Stimulated activated CD8-positive, alpha-beta memory T cell treated with anti-CD3 and anti-CD28 coated beads, Interleukin-12 subunit alpha, Interleukin-12 subunit beta, amount 100 ng/mL, for 4 hours (primary cell): Measurements from ENCODE around the gene ATRNL1.

ENCODE experiments used
- DNase-seq: peaks from one replicate; pipeline ENCODE4 v3.0.0-alpha.2; 2020; ENCODE audit warnings: low read depth

Gene ATRNL1, protein sequence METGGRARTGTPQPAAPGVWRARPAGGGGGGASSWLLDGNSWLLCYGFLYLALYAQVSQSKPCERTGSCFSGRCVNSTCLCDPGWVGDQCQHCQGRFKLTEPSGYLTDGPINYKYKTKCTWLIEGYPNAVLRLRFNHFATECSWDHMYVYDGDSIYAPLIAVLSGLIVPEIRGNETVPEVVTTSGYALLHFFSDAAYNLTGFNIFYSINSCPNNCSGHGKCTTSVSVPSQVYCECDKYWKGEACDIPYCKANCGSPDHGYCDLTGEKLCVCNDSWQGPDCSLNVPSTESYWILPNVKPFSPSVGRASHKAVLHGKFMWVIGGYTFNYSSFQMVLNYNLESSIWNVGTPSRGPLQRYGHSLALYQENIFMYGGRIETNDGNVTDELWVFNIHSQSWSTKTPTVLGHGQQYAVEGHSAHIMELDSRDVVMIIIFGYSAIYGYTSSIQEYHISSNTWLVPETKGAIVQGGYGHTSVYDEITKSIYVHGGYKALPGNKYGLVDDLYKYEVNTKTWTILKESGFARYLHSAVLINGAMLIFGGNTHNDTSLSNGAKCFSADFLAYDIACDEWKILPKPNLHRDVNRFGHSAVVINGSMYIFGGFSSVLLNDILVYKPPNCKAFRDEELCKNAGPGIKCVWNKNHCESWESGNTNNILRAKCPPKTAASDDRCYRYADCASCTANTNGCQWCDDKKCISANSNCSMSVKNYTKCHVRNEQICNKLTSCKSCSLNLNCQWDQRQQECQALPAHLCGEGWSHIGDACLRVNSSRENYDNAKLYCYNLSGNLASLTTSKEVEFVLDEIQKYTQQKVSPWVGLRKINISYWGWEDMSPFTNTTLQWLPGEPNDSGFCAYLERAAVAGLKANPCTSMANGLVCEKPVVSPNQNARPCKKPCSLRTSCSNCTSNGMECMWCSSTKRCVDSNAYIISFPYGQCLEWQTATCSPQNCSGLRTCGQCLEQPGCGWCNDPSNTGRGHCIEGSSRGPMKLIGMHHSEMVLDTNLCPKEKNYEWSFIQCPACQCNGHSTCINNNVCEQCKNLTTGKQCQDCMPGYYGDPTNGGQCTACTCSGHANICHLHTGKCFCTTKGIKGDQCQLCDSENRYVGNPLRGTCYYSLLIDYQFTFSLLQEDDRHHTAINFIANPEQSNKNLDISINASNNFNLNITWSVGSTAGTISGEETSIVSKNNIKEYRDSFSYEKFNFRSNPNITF (N-terminal part only)

GRCh38 chr10:115093286-115093775 is at the start of gene ATRNL1:
ATRNL1 (plus strand) TSS chr10:115093365; CDS start chr10:115093751, 386 bp downstream.
- no peak for DNase-seq

GRCh38 chr10:115043719-115044118 is 49.4 kb upstream of the ATRNL1 start:
- DNase-seq = no peak

DNA sequence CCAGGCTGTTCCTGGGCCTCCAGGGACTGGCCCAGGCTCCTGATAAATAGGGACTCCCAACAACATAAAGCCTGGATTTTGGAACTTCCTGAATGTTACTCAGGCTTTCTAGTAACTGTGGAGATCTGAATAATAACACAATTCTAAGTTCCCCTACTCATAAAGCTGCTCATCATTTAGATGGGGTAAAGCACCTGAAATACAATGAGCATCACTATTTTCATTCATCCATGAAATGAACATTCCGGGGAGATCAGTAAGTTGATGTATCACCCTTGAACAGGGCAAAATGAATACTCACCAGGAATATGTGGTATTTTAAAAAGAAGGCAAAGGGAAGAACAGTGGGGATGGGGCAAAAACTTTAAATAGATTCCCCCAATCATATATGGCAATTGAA is 48.3 kb upstream of the ATRNL1 start:
- no peak for DNase-seq

DNA sequence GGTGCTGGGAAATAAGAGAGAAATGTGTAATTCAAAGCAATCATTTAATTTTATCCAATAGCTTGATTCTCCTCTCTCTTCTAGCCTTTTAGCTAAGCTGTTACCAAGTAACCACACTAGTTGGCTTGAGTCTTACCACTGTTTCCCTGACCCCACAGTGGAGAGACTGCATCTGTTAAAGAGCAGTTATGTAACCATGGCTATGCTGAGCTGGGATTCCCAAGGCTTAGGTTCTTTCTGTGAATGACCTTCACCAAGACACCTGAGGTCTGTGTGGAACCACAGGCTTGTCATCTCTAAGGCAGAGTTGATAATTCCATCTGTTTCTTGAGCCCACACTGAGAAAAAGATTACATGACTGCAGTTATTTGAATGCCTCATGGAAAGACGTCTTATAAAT is 47.7 kb upstream of the ATRNL1 start:
- no peak for DNase-seq

- no peak for DNase-seq
Observed at GRCh38 chr10:115046686-115047236, 46.4 kb upstream of the ATRNL1 start.

GRCh38 chr10:115047705-115048104 is 45.5 kb upstream of the ATRNL1 start:
- no peak for DNase-seq

DNA sequence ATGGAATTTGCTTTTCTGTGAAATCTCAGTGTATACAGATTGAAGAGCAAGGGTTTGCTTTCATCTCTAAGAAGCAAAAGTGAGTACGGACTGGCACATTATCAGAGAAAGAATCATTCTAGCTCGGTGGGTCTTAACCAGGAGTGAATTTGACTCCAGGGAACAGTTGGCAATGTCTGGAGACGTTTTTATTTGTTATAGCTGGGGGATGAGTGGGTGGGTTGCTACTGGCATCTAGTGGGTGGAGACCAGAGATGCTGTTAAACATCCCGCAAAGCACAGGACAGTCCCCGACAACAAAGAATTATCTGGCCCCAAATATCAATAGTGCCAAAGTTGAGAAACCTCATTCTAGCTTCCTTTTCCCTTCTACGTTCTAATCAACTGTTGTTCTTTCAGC is 43.8 kb upstream of the ATRNL1 start:
- DNase-seq = no peak

DNA sequence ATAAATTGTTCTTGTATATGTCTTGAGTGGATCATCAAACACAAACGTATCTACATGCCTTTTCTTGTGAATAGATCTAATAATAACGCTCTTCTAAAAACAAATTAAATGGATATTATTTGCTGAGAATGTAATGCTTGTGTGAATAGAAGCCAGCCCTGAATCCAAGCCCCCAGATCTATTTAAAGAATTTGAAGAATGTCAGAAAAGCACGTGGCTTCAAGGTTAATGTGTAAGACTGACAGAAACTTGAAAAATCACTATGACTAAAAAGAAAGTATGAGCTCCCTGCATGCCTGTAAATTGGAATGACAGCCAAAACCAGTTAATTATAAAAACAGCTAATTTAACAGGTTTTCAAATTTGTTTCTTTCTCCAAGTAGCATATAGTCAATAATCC is 43.2 kb upstream of the ATRNL1 start:
- DNase-seq = no peak

- DNase-seq = no peak
Observed at GRCh38 chr10:115050375-115051010, 42.7 kb upstream of the ATRNL1 start.

DNA sequence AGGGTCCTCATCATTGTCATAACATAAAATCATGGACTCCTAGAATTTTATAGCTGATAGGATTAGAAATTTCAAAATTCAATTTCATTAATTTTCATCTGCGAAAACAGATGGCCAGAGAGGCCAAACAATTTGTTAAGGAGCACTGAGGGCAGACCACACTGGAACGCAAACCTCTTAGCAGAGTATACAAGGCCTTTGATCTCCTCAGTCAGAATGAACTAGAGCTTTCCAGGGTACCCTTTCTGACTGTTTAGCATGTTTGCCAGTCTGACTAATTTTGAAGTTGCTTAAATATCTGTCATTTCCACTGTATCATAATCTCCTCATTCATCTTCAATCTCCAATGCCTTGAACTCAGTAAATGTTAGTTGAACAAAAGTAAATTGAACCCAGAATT is 41.9 kb upstream of the ATRNL1 start:
- no peak for DNase-seq

GRCh38 chr10:115052226-115052625 is 40.9 kb upstream of the ATRNL1 start:
- DNase-seq = no peak

DNA sequence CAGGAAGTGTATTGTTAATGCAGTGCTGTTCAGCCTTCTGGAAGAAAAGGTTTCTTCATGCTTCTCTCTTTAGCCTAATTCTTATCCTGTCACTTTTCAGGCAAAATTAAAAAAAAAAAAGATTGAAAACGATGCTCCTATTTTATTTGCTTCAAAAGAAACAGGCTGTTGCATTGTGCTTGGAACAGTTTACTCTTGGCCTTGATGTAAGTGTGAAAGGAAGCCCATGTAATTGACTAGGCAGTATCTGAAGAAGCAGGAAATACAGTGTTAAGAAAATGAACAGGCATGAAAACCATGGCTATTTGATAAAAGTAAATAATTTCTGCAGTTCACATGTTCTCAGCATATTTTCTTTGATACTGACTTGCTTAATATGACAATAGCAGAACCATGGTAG is 40.4 kb upstream of the ATRNL1 start:
- no peak for DNase-seq

- DNase-seq = no peak
Observed at GRCh38 chr10:115056186-115056585, 37.0 kb upstream of the ATRNL1 start.

DNA sequence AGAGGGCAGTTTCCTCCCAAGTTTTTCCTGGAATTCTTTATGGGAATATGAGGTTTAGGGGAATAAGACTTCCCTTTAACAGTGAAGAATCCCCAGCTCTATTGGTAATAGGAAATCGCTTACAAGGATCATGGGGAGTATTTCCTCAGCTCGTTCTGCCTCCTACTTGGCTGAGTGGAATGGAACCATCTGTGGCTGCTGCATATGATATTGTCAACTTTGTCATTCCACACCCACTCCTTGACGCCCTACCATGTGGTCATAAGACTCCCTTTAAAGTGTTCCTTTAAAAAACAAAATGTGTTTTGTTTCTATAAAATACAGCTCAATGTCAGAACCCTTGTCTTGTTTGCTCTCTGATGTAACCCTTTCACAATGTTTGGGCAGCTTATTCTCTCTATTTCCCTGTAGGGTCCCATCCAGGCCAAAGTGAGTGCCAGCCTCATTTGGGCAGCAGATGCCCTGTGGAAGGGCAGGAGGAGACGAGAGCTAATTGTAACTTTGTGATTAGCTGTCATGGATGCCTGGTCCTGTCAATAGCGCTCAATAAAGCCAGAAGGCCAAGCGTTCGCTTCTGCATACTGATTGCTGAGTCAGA is 33.8 kb upstream of the ATRNL1 start:
- no peak for DNase-seq

- no peak for DNase-seq
Observed at GRCh38 chr10:115063701-115064658, 29.2 kb upstream of the ATRNL1 start.

- no peak for DNase-seq
Observed at GRCh38 chr10:115065801-115066200, 27.4 kb upstream of the ATRNL1 start.

DNA sequence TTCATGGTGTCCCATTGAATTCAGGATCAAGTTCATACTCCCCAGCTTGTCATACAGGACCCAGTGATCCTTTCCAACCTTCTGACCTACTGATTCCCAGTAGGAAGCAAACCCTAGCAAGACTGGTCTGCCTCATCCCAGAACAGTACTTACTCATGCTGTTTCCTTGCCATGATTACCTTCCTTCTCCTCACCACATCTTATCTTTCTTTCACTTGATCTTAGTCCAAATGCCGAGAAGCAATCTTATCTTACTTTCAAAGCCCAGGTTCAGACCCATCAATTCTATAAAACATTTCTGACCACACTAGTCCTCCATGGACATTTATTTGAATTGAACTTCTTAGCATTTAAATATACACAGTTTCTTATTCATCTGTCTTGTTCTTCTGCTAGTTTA is 26.6 kb upstream of the ATRNL1 start:
- DNase-seq = no peak

DNA sequence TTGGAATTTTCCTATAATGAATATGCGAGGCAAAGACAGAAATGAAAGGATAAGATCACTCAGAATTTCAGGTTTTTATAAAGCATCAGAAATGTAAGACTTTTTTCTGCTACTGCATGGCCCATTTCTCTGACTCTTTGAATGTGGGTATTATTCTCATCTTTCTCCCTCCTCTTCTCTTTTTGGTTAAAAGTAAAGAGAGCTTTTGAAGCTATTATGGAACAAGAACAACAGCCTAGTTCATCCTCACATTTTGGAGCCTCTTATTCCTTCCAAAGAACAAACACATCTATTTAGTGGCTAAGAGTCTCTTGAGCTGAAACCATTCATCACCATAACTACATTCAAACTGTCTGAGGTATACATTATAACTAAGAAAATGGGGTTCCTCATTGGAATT is 19.4 kb upstream of the ATRNL1 start:
- DNase-seq = no peak

DNA sequence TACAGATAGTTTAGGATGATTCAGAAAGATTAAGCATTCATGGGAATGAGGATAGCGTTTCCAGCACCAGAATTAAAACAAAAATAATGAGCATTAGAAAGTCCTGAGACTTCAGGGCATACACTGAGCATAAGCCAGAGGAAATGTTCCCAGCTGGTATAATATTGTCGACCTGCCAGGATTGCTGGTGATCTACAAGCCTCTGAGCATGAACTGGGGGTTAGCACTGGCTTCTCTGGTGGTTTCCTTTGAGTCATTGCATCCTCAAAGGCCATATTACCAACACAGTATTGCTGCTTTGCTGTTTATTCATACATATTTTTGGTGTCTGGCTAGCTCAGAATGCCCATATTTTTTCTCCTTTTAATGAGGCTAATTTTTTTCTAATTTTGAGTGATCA is 10.7 kb upstream of the ATRNL1 start:
- no peak for DNase-seq

GRCh38 chr10:115084277-115084850 is 8.8 kb upstream of the ATRNL1 start:
- DNase-seq = no peak
